Activated T-cell treated with anti-CD3 and anti-CD28 coated beads, Interleukin-2, amount 50 U/mL, for 4 hours (primary cell): Measurements from ENCODE around the gene NRP1. TPM values are rescaled to one million over a fixed set of nuclear protein-coding genes. Genes with fewer than 3 reads are reported as not detected.
A peak's percentile ranks its signal among the peaks of the same experiment; 100 is the strongest.

Experiments
- ATAC-seq, 2 donors: fragments of 200-7000 bp; cut with Tn5 transposase; one replicate each; pipeline ENCODE4 v1.10.0; 2021
- DNase-seq: peaks from one replicate; pipeline ENCODE4 v3.0.0-alpha.2; 2020
- H3K27me3 Mint-ChIP-seq: one replicate; pipeline ENCODE4 v1.8.0; 2021; ENCODE audit warnings: low read depth, mixed read lengths
- H3K36me3 Mint-ChIP-seq: one replicate; pipeline ENCODE4 v1.8.0; 2022; ENCODE audit warnings: mixed read lengths; ENCODE audit not compliant: insufficient read depth
- H3K4me1 Mint-ChIP-seq: one replicate; pipeline ENCODE4 v1.8.0; 2021; ENCODE audit warnings: low read depth, mixed read lengths
- H3K4me3 Mint-ChIP-seq: one replicate; pipeline ENCODE4 v1.8.0; 2021; ENCODE audit warnings: mild to moderate bottlenecking, moderate library complexity, mixed read lengths
- H3K9me3 Mint-ChIP-seq: one replicate; pipeline ENCODE4 v1.8.0; 2021; ENCODE audit warnings: mixed read lengths
- total RNA-seq, 3 donors: library from RNA; stranded (reverse); gene quantifications; one replicate each; pipeline ENCODE4 v1.2.1, GENCODE V29; 2021

The NRP1 gene
- total RNA-seq, 3 donors from 2014 or later = 3.5 to 4.5 (median 4.0) TPM

GRCh38 chr10:33193057-33193700 is 141.3 kb downstream of the NRP1 start:
- H3K4me1 Mint-ChIP-seq = no peaks in the 10 kb centered on the region
- H3K27me3 Mint-ChIP-seq = peaks cover 10% of the 10 kb centered on the region
- DNase-seq (peak; percentile 71), ATAC-seq (peak; percentile 87 to 89)
- H3K9me3 Mint-ChIP-seq = no peaks in the 10 kb centered on the region
- no peaks in the 10 kb centered on the region for H3K36me3 Mint-ChIP-seq
- no peak overlapping the region for H3K4me3 Mint-ChIP-seq

- DNase-seq (no peak), ATAC-seq (no peak)
- no peaks in the 10 kb centered on the region for H3K9me3 Mint-ChIP-seq
- H3K4me3 Mint-ChIP-seq = no peak overlapping the region
- peaks cover 10% of the 10 kb centered on the region for H3K27me3 Mint-ChIP-seq
- H3K4me1 Mint-ChIP-seq = no peaks in the 10 kb centered on the region
- no peaks in the 10 kb centered on the region for H3K36me3 Mint-ChIP-seq
These were observed 142.3 kb downstream of the NRP1 start for GRCh38 chr10:33192190-33192589.

GRCh38 chr10:33190406-33190805 is 144.1 kb downstream of the NRP1 start:
- ATAC-seq (no peak), DNase-seq (no peak)
- Mint-ChIP-seq H3K4me3 (no peak overlapping the region), H3K36me3 (no peaks in the 10 kb centered on the region), H3K4me1 (no peaks in the 10 kb centered on the region), H3K9me3 (no peaks in the 10 kb centered on the region), H3K27me3 (peaks cover 8% of the 10 kb centered on the region)

- H3K27me3 Mint-ChIP-seq = peaks cover 8% of the 10 kb centered on the region
- H3K4me1 Mint-ChIP-seq = no peaks in the 10 kb centered on the region
- no peak overlapping the region for H3K4me3 Mint-ChIP-seq
- no peak for ATAC-seq
- no peaks in the 10 kb centered on the region for H3K9me3 Mint-ChIP-seq
- no peak for DNase-seq
- no peaks in the 10 kb centered on the region for H3K36me3 Mint-ChIP-seq
These were observed 144.7 kb downstream of the NRP1 start for GRCh38 chr10:33189808-33190207.

- no peak overlapping the region for H3K4me3 Mint-ChIP-seq
- no peaks in the 10 kb centered on the region for H3K4me1 Mint-ChIP-seq
- no peak for ATAC-seq
- H3K9me3 Mint-ChIP-seq = no peaks in the 10 kb centered on the region
- no peaks in the 10 kb centered on the region for H3K36me3 Mint-ChIP-seq
- DNase-seq = no peak
- H3K27me3 Mint-ChIP-seq = peaks cover 6% of the 10 kb centered on the region
These were observed 145.1 kb downstream of the NRP1 start for GRCh38 chr10:33189363-33189762.

- Mint-ChIP-seq H3K9me3 (no peaks in the 10 kb centered on the region), H3K4me3 (no peak overlapping the region), H3K27me3 (peaks cover 6% of the 10 kb centered on the region), H3K4me1 (no peaks in the 10 kb centered on the region), H3K36me3 (no peaks in the 10 kb centered on the region)
- no peak for DNase-seq
- no peak for ATAC-seq
These were observed 147.0 kb downstream of the NRP1 start for GRCh38 chr10:33187427-33187999.

- Mint-ChIP-seq H3K4me1 (no peaks in the 10 kb centered on the region), H3K4me3 (no peak overlapping the region), H3K27me3 (peaks cover 8% of the 10 kb centered on the region), H3K36me3 (no peaks in the 10 kb centered on the region), H3K9me3 (no peaks in the 10 kb centered on the region)
- ATAC-seq = no peak
- DNase-seq = no peak
These were observed 148.3 kb downstream of the NRP1 start for GRCh38 chr10:33186150-33186549.

GRCh38 chr10:33183655-33184054 is 150.8 kb downstream of the NRP1 start:
- DNase-seq = no peak
- H3K4me1 Mint-ChIP-seq = peaks cover 11% of the 10 kb centered on the region
- no peaks in the 10 kb centered on the region for H3K9me3 Mint-ChIP-seq
- H3K36me3 Mint-ChIP-seq = no peaks in the 10 kb centered on the region
- peaks cover 12% of the 10 kb centered on the region for H3K27me3 Mint-ChIP-seq
- no peak overlapping the region for H3K4me3 Mint-ChIP-seq
- ATAC-seq = no peak

- H3K9me3 Mint-ChIP-seq = no peaks in the 10 kb centered on the region
- ATAC-seq (no peak), DNase-seq (no peak)
- peaks cover 11% of the 10 kb centered on the region for H3K4me1 Mint-ChIP-seq
- peaks cover 17% of the 10 kb centered on the region for H3K27me3 Mint-ChIP-seq
- H3K4me3 Mint-ChIP-seq = no peak overlapping the region
- no peaks in the 10 kb centered on the region for H3K36me3 Mint-ChIP-seq
These were observed 153.5 kb downstream of the NRP1 start for GRCh38 chr10:33180921-33181320.

- Mint-ChIP-seq H3K9me3 (no peaks in the 10 kb centered on the region), H3K4me1 (peaks cover 11% of the 10 kb centered on the region), H3K36me3 (no peaks in the 10 kb centered on the region), H3K27me3 (peaks cover 18% of the 10 kb centered on the region), H3K4me3 (no peak overlapping the region)
- peak; percentile 66 to 73 for ATAC-seq
- DNase-seq = no peak
These were observed 154.1 kb downstream of the NRP1 start for GRCh38 chr10:33180390-33180789.

GRCh38 chr10:33179067-33179466 is 155.4 kb downstream of the NRP1 start:
- no peak for DNase-seq
- Mint-ChIP-seq H3K4me1 (peaks cover 11% of the 10 kb centered on the region), H3K9me3 (no peaks in the 10 kb centered on the region), H3K36me3 (no peaks in the 10 kb centered on the region), H3K27me3 (peaks cover 20% of the 10 kb centered on the region), H3K4me3 (no peak overlapping the region)
- no peak for ATAC-seq

GRCh38 chr10:33178026-33178755 is 156.3 kb downstream of the NRP1 start:
- H3K36me3 Mint-ChIP-seq = no peaks in the 10 kb centered on the region
- no peak overlapping the region for H3K4me3 Mint-ChIP-seq
- H3K27me3 Mint-ChIP-seq = peaks cover 20% of the 10 kb centered on the region
- H3K9me3 Mint-ChIP-seq = no peaks in the 10 kb centered on the region
- DNase-seq = no peak
- ATAC-seq = no peak
- H3K4me1 Mint-ChIP-seq = peaks cover 11% of the 10 kb centered on the region

- no peak for DNase-seq
- H3K9me3 Mint-ChIP-seq = no peaks in the 10 kb centered on the region
- H3K4me3 Mint-ChIP-seq = no peak overlapping the region
- peaks cover 17% of the 10 kb centered on the region for H3K27me3 Mint-ChIP-seq
- ATAC-seq = no peak
- H3K4me1 Mint-ChIP-seq = peaks cover 11% of the 10 kb centered on the region
- no peaks in the 10 kb centered on the region for H3K36me3 Mint-ChIP-seq
These were observed 157.8 kb downstream of the NRP1 start for GRCh38 chr10:33176688-33177087.

GRCh38 chr10:33174674-33175434 is 159.6 kb downstream of the NRP1 start:
- H3K4me1 Mint-ChIP-seq = peaks cover under 1% of the 10 kb centered on the region
- H3K27me3 Mint-ChIP-seq = peaks cover 17% of the 10 kb centered on the region
- ATAC-seq (no peak), DNase-seq (no peak)
- H3K4me3 Mint-ChIP-seq = no peak overlapping the region
- H3K36me3 Mint-ChIP-seq = no peaks in the 10 kb centered on the region
- H3K9me3 Mint-ChIP-seq = no peaks in the 10 kb centered on the region
